AML-193 (cell line): Measurements from ENCODE around the gene SDF2L1.
"Not testable (repeated sequence)": the region's sequence is repeated elsewhere in the genome, so short reads cannot be mapped to it uniquely, and the experiment has no call there.

Experiments used
- DNase-seq, 2 experiments: peaks; one replicate each; lab custom pipeline; 2025; lab: John Stamatoyannopoulos, UW

The SDF2L1 gene

DNA sequence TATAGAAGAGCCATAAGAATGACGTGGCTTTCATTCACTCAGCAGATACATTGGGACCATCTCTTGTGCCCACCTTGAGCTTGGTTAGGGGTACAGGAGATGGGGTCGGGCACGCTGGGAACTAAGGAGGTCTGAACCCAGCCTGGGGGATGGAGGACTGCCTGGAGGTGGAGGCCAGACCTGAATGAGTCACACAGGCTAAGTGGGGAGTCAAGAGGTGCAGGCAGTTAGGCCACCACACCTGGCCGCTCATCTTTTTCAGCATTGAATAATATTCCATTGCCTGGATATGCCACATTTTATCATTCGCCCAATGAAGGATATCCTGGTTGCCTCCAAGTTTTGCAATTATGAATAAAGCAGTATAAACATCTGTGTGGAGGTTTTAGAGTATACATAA lies 19.9 kb downstream of the SDF2L1 start:
- DNase-seq = no peak

DNA sequence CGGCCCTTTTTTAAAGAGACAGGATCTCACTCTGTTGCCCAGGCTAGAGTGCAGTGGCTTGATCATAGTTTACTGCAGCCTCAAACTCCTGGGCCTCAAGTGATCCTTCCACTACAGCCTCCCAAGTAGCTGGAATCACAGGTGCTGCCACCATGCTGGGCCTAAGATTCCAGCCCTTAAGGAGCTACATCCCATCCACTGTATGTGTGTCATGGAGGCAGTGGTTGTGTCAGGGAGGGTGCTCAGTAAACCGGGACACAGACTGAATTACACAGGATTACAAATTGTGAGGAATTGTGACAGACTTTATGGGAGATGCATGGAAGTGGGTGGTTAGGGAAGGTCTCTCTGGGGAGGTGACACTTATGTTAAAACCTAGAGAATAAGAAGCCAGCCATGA lies 21.6 kb downstream of the SDF2L1 start:
- no peak for DNase-seq

DNA sequence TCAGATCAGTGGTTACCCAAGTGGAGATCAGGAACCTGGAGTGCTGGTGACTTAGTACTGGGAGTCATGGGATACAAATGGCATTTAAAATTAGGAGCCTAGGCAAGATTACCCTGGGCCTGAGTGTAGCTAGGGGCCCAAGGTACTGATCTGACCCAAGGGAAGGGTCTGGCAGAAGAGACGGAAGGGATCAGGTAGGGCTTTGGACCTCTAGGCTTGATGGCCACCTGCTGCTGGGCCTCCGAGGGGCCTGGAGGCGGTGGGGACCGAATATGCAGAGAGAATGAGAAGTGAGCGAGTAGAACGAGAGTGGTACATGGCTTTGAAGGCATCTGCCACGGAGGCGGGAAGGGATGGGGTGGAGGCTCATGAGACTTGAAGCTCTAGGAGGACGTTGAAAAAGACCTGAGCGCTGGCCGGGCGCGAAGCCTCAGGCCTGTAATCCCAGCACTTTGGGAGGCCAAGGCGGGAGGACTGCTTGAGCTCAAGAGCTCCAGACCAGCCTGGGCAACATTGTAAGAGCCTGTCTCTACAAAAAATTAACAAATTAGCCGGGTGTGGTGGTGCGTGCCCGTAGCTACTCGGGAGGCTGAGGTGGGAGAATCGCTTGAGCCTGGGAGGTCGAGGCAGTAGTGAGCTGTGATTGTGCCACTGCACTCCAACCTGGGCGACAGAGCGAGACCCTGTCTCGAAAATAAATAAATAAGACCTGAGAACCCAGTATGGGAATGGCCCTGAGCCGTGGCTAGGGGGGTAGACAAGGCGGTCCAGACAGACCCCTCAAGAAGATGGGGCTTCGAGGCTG lies 23.1 kb downstream of the SDF2L1 start:
- no peak for DNase-seq

DNA sequence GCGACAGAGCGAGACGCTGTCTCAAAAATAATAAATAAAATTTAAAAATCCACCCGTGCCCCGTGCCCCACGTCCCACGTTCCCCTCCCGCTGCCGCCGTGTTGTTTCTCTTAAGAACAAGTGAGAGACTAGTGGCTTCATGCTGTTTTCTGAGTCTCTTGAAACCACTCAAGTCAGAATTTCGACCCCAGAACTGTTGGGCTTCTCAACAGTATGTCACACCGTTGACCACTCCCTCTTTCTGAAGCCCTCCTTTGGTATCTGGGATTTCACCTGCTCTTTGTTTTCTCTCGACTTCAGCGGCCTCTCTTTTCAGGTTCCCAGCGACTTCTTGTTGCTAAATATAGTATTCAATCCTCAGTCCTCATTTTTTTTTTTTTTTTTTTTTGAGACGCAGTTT lies 24.7 kb downstream of the SDF2L1 start:
- DNase-seq = no peak

DNA sequence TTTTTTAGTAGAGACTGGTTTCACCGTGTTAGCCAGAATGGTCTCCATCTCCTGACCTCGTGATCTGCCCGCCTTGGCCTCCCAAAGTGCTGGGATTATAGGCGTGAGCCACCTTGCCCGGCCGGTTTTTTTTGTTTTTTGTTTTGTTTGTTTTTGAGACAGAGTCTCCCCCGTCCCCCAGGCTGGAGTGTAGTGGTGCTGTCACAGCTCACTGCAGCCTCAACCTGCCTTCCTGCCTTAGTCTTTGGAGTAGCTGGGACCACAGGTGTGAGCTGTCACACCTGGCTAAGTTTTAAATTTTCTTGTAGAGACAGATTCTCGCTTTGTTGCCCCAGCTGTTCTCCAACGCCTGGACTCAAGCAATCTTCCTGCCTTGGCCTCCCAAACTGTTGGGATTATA lies 26.9 kb downstream of the SDF2L1 start:
- no peak for DNase-seq

DNA sequence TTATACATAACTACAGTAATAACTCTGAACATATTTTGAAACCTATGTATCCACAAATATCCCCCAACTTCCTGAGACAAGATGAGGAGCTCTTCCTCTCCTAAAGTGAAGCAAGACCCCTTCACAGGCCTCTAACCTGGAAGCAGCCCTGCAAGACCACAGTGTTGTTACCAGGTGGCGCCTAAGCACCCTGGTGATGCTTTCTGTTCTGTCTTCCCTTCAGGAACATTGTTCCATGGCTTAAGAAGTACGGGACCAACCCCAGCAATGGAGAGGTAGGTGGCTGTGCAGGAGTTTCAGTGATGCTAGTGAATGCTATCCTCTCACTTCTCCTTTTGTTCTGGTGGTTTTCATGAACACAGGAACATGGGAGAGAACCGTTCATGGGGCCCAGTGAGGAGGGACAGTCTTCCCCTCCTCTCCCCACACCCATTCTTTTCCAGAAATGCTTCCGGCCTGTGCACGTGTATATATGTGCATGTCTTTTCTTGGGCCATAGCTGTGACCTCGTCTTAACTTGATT lies 30.1 kb downstream of the SDF2L1 start:
- DNase-seq = no peak

DNA sequence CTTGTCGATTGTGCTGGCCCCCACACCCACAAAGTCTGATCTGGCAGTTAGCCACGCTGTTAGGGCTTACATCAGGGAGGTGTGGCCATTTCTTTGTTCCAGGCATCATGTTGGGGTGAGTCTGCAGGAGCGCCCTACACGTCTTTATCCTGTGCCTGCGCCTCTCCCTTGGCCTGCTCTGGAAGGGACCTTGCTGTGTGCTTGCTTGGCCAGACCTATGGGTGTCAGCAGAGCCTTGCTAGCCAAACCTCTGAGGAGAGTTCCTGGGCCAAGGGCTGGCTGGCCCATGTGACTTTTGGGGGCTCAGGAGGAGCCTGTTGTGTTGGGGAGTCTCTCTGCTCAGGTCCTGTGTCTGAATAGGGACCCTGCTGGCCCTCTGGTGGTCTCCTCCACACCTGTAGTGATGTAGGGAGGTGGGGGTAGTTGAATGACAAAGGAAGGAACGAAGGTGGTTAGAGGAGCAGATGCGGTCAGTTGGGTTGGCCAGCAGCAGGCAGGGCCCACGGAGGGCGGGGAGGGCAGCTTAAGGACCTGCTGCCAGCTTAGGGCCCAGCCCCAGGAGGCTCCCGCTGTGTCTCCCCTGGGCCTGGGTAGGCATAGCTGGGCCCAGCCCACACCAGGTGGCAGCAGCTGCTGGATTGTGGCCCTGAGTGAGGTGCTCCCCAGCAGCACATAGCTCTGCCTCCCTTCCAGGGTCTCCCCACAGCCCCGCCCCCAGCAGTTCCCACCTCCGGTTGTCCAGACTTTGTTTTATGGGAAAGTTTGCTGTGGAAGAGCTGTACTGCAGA lies 31.6 kb downstream of the SDF2L1 start:
- DNase-seq = no peak

DNA sequence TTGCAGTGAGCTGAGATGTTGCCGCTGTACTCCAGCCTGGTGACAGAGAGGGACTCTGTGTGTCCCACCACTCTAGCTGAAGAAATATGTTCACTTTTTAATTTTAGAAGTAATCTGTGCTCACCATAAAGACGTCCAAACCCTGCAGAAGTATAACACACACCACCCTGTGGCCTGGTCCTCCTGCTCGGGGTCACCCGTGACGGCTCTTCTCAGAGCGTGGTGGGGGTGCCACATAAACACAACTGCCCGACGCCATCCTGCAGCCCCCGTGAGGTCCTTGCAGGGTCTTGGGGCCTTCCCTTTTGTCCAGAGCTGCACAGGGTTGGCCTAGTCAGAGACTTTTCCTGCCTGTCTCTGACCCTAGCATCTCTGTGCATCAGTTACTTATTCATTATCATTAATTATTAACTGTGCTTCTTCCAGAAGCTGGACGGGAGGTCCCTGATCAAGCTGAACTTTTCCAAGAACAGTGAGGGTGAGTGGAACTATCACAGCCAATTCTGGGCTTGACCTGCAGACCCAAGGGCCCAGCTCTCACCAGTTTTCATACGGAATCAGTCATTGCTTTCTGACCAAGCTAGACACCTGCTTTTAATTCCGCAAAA lies 32.6 kb downstream of the SDF2L1 start:
- DNase-seq = no peak

DNA sequence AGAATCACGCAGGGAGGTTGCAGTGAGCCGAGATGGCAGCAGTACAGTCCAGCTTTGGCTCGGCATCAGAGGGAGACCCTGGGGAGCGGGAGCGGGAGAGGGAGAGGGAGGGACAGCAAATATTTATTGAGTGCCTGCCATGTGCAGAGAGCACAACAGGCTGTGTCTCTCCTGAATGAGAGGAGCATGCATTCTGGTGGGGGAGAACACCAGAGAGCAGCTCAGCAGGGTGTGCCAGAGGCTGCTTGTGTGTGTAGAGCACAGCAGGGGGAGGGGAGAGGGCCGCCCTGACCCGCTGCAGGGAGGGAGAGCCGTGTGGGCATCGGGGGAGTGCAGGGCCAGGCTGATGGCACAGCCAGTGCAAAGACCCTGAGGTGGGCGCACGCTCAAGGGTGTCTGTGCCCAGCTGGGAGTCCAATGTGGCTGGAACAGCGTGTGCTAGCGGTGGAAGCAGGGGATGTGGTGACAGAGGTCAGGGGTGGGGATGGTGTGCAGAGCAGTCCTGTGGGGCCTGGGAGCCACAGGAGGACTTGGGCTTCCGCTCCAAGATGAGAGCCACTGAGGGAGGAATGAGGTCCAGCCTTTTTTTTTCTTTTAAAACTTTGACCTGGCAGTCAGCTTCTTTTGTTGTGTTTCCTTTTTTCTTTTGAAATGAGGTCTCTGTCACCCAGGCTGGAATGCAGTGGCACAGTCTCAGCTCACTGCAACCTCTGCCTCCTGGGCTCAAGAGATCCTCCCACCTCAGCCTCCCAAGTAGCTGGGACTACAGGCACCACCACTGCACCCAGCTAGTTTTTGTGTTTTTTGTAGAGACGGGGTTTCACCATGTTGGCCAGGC lies 35.7 kb downstream of the SDF2L1 start:
- DNase-seq = no peak

DNA sequence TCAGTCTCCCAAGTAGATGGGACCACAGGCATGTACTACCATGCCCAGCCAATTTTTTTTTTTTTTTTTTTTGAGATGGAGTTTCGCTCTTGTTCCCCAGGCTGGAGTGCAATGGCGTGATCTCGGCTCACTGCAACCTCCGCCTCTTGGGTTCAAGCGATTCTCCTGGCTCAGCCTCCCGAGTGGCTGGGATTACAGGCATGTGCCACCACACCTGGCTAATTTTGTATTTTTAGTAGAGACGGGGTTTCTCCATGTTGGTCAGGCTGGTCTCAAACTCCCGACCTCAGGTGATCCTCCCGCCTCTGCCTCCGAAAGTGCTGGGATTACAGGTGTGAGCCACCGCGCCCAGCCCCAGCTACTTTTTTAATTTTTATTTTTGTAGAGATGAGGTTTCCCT lies 36.7 kb downstream of the SDF2L1 start:
- not testable (repeated sequence) for DNase-seq

DNA sequence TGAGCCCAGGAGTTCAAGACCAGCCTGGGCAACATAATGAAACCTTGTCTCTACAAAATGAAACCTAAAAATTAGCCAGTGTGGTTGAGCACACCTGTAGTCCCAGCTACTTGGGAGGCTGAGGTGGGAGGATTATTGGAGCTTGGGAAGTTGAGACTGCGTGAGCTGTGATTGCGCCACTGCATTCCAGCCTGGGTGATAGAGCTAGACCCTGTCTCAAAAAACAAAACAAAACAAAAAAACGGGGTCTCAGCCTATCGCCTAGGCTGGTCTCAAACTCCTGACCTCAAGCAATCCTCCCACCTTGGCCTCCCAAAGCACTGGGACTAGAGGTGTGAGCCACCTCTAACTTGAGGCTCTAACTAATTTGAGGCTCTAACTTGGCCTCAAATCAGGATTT lies 37.3 kb downstream of the SDF2L1 start:
- no peak for DNase-seq

DNA sequence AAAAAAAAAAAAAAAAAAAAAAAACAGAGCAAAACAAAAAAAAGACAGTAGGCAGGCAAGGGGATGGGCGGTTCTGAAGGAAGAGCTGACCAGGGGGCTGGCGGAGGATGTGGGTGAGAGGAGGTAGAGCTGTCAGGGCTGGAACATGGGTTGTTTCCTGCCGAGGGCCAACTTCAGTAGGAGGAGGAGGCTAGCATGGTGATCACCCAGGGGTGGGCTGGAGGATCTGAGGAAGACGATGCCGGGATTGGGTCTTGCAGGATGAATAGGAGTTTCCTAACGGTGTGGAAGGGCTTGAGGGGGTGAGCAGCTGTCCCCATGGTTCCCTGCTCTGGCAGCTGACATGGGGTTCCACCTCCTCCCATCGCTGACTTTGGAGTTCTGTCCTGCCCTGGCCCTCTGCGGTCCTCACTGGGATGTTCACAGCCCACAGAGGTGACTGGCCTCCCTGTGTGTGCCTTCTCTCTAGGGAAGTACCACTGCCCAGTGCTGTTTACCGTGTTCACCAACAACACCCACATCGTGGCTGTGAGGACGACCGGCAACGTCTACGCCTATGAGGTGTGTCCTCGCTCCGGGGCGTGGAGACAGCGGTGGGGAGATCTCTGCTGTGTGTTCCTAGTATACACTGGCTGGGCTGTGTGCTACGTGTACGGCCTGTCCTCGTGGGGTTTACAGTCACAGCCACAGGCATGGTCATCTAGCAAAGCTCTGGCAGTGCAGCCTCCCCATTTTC lies 38.9 kb downstream of the SDF2L1 start:
- no peak for DNase-seq

DNA sequence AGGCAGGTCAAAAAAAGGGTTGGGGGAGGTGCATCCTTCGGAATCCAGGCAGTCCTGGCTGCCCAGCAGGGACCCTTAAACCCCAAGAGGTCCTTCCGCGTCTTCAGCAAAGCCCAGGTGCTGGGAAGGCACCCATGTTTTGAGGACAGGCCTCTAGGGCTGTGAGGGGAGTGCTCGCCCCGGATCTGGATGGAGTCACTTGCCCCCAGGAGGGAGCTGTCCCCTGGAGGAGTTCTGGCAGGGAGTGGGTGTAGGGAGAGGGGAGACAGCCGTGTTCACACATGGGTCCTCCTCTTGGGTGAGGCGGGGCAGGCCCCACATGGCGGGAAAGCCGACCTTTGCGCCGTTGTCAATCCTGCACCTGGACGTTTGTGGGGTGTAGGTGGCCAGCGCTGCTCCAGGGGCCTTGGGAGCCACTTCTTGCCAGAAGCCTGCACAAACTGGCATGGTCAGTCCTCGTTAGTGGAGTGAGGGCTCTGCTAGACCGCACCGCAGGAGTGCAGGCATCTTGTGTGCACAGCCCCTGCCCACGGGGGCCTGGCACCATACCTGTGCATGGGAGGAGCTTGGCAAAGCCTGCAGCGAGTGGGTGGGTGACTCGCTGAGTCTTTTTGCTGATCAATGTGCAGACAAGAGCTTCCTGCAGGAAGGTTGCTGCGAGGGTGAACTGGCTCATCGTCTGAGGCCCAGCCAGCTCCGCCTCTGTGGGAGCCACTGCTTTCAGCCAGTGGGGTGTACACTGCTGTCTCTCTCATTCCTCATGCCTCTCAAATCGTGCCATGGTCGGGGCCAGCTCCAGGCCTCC lies 39.7 kb downstream of the SDF2L1 start:
- no peak for DNase-seq

DNA sequence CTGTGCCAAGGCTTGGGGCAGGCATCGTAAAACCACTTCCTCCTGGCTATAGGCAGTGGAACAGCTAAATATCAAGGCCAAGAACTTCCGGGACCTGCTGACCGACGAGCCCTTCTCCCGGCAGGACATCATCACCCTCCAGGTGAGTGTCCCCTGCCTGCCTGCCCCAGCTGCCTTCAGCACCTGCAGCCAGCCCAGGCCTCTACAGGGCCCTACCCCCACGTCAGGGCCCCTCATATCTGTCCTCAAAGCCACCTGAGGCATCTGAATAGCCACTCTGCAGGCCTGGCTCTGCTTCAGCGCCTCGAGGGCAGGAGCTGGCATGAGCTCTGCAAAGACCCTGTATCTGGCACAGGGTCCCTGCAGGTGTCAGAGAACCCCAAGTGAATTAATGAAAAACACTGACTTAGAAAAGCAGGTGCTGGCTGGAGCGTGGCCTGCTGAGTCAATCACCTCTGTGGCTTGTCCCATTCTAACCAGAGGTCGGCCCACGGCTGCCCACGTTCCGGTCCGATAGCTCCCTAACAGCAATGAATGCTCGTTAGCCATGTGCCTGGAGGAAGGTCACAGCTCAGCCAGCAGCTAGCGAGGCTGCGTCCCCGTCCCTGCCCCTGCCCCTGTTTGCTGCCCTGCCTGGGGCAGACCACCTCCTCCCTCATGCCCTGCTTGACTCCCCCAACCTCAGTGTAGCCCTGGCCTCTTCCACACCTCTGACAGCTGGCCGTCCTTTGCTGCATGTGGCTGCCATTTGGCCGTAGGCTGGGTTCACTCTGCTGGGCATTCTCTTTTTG lies 40.5 kb downstream of the SDF2L1 start:
- DNase-seq = no peak

DNA sequence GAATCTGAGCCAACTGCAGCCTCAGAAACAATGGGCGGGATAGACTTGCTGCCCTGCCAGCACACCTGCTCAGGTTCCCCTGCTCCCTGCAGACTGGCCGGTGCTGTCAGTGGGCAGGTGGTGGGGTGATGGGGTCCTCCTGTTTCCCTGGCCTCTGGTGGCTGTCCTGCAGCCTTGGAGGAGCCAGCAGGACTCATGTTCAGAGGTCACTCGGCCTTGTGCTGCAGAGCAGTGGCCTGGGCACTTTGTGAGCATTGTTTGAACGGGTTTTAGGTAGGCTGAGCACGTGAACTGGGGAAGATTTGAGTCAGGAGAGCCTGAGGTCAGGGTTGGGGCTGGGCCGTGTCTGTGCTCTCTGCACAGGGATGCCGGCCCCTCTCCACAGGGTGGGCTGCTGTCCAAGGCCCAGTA lies 41.3 kb downstream of the SDF2L1 start:
- no peak for DNase-seq

DNA sequence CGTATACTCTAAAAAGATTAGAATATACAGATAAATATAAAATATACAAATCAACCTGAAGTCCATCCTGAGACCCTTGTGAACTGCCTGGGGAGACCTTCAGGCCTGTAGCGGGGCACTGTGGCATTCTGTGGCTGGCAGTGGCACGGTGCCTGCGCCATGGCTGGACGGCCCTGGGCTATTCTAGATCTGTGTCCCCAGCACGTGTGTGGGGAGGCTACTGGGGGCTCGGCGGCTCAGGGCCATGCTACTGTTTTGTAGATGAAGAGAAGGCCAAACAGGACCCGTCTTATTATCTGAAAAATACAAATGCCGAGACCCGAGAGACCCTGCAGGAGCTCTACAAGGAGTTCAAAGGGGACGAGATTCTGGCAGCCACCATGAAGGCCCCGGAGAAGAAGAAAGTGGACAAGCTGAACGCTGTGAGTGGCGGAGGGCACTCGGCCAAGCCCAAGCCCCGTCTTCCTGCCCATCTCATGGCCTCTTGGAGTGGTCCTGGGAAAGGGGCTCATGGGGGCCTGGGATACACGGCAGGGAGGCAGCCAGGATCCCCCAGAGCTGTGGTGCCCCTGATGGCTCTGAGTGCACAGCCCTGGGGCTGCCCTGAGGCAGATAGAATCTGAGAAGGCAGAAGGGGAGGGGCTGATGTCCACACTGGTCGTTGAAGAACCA lies 42.5 kb downstream of the SDF2L1 start:
- no peak for DNase-seq

DNA sequence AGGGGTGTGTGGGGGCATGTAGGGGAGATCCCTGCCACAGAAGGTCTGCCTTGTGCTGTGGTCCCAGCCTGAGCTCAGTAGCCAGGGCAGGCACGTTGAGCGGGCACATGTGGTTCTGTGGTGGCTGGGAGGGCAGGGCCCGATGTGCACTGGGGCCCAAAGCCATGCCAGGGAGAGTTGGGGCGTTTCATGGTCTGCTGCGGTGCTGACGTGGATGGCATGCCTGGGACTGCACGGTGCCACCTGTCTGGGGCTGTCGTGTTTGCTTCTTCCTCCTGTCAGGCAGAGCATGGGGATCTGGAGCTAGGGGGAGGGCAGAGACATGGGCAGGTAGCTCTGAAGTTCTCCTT lies 43.0 kb downstream of the SDF2L1 start:
- DNase-seq = no peak

DNA sequence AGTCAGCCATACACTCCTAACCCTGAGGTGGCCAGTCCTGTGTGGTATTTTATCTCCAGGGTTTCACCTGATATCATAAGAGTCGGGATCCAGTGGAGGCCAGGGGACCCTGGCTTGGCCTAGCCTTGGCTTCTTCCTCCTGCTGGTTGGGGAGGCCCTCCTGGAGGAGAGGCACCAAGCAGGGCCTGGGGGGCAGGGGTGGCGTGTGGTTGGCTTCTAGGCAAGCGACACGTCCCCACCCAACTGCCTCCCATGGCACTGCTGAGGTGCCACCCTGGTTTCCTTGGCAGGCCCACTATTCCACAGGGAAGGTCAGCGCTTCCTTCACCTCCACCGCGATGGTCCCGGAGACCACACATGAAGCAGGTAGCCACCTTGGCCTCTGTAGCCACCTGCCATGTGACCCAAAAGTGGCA lies 44.1 kb downstream of the SDF2L1 start:
- DNase-seq = no peak
